Measurements from ENCODE around the gene PKN2.

GRCh38 chr1:88698140-88698539 is 14.1 kb downstream of the PKN2 start:
- TF ChIP-seq, protein P1, sequence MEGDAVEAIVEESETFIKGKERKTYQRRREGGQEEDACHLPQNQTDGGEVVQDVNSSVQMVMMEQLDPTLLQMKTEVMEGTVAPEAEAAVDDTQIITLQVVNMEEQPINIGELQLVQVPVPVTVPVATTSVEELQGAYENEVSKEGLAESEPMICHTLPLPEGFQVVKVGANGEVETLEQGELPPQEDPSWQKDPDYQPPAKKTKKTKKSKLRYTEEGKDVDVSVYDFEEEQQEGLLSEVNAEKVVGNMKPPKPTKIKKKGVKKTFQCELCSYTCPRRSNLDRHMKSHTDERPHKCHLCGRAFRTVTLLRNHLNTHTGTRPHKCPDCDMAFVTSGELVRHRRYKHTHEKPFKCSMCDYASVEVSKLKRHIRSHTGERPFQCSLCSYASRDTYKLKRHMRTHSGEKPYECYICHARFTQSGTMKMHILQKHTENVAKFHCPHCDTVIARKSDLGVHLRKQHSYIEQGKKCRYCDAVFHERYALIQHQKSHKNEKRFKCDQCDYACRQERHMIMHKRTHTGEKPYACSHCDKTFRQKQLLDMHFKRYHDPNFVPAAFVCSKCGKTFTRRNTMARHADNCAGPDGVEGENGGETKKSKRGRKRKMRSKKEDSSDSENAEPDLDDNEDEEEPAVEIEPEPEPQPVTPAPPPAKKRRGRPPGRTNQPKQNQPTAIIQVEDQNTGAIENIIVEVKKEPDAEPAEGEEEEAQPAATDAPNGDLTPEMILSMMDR (IDR thresholded peaks at IDR 0.05): no peak
- TF ChIP-seq EP300 (IDR thresholded peaks at IDR 0.05) (no peak), POLR2AphosphoS5 (IDR thresholded peaks at IDR 0.05) (no peak), POLR2A (IDR thresholded peaks at IDR 0.05) (no peak)

Measured in gastroesophageal sphincter (tissue), 3 donors.